Measurements from ENCODE around the gene PHYHIPL.
A peak's percentile ranks its signal among the peaks of the same experiment; 100 is the strongest.

DNA sequence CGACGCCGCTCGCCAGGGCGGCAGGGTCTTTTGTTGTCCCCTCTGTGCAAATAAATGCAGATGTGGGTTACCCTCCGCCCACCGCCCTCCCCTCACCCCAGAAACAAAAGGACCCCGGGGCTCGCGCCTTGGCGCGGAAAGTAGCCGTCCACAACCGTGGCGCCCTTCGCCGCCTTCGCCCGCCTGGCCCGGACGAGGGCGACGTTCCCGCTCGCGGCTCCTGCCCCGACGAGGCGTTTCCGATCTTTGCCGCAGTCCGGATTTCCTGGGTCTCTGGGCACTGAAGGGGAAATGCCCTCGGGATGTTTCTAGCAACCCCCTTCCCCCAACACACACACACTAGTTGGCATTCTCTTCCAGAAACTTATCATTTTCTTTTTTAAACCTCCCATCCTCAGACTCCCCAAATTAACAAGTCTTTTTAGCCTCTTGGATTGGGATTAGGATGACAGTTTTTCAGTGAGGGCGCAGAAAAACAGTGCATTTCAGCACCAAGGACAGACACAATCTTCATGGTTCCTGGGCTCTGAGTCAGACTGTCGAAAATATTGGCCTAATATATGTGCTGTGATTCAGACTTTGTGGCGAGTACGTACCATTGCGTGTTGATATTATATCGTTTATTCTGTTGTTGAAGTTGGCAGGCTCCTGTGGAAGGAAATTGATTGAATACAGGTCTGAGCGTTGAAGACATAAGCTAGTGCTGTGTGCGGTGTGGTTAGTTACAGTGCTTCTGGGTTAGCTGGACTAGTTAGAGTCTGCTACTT, 771 bp downstream of the PHYHIPL start:
- TF ChIP-seq ZFX (IDR thresholded peaks at IDR 0.05; ENCODE audit: borderline replicate concordance), result no peak
- TF ChIP-seq, protein P1, sequence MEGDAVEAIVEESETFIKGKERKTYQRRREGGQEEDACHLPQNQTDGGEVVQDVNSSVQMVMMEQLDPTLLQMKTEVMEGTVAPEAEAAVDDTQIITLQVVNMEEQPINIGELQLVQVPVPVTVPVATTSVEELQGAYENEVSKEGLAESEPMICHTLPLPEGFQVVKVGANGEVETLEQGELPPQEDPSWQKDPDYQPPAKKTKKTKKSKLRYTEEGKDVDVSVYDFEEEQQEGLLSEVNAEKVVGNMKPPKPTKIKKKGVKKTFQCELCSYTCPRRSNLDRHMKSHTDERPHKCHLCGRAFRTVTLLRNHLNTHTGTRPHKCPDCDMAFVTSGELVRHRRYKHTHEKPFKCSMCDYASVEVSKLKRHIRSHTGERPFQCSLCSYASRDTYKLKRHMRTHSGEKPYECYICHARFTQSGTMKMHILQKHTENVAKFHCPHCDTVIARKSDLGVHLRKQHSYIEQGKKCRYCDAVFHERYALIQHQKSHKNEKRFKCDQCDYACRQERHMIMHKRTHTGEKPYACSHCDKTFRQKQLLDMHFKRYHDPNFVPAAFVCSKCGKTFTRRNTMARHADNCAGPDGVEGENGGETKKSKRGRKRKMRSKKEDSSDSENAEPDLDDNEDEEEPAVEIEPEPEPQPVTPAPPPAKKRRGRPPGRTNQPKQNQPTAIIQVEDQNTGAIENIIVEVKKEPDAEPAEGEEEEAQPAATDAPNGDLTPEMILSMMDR (IDR thresholded peaks at IDR 0.05), result peak; percentile 45
